ENCODE measurements around the gene JADE2. TPM values are rescaled to one million over a fixed set of nuclear protein-coding genes. Genes with fewer than 3 reads are reported as not detected.
A peak's percentile ranks its signal among the peaks of the same experiment; 100 is the strongest.

Gene JADE2
- total RNA-seq, 4 donors from 2014 or later, result 51.7 to 116 (median 76.6) TPM

DNA sequence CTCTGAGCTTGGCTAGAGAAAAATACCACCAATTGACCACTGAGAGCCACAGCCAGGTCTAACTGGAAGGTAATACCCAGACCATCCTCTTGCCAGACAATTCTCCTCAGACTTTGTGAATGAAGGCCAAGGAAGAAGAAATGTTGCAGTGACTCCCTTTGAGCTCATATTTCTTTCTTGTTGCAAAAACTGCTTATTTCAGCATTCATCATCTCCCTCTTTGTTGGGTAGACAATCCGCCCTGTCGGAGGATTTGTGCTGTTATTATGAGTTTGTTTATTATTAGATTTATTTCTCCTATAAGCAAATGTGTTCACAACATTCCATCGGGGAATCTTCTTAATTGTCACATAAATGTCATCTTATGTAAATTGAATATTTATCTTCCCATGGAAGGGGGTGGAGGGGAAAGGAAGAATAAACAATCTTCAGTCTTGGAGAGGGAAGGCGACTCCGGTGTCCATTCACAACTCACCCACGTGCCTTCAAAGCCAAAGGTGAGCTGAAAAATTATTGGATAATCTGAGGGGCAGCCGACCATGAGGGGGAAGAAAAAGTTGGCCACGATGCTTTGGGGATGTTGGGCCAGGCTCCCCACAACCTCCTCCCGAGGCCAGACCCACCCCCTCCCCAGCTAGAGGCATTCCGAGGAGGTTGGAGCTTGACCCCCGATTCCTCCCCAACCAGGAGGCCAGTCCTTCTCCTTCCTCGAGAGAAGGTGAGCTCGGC, 1.8 kb upstream of the JADE2 start:
- peaks cover 12 to 18% of the 10 kb centered on the region in 2 donors for H3K4me1 ChIP-seq
- WGBS, 2 donors, result 27 to 28% methylated on average over 10 to 11 of the region's 13 CpGs
- H3K27me3 ChIP-seq, result no peaks in the 10 kb centered on the region
- peak overlapping the region; percentile 97 to 100 (median 98) for H3K27ac ChIP-seq
- H3K4me3 ChIP-seq (replicated peaks in 1 of 3), result peak overlapping the region in 1 of 3 donors; percentile 87
- no peaks in the 10 kb centered on the region for H3K9me3 ChIP-seq
- no peak for DNase-seq
- TF ChIP-seq, protein P1, sequence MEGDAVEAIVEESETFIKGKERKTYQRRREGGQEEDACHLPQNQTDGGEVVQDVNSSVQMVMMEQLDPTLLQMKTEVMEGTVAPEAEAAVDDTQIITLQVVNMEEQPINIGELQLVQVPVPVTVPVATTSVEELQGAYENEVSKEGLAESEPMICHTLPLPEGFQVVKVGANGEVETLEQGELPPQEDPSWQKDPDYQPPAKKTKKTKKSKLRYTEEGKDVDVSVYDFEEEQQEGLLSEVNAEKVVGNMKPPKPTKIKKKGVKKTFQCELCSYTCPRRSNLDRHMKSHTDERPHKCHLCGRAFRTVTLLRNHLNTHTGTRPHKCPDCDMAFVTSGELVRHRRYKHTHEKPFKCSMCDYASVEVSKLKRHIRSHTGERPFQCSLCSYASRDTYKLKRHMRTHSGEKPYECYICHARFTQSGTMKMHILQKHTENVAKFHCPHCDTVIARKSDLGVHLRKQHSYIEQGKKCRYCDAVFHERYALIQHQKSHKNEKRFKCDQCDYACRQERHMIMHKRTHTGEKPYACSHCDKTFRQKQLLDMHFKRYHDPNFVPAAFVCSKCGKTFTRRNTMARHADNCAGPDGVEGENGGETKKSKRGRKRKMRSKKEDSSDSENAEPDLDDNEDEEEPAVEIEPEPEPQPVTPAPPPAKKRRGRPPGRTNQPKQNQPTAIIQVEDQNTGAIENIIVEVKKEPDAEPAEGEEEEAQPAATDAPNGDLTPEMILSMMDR (IDR thresholded peaks at IDR 0.05), result no peak
- TF ChIP-seq POLR2A (IDR thresholded peaks at IDR 0.05), result no peak
- no peaks in the 10 kb centered on the region for H3K36me3 ChIP-seq
- intact Hi-C loops (cut with DNase I), result loop anchor here (2.0 to 10.0 kb wide), 3 partner anchors 59 to 155 kb away; partner anchors contain the start of gene CDKN2AIPNL

DNA sequence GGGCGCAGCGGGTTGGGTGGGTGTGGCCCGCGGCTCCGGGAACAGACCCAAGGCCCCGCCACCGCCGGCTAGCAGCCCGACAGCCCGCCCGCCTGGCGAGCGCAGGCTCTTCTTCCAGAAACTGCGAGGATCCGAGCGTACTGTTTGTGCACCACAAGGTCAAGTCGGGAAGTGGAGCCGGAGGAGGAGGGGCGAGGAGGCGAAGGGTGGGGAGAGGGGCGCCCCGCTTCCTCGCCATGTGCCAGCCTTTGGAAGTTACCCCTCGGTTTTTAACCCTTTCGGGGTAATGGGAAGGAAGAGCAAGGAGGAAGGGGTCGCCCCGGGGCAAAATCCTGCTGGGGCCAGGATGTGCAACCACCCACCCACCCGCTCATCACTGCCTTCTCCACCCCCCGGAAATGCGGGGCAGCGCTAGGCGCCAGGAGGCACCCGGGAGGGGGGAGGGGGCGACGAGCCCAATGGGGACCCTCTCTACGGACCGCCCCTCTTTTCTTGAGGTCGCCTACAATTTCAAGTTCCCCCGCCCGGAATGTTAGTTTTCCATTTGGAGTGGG, 1.1 kb upstream of the JADE2 start:
- TF ChIP-seq, protein P1 (IDR thresholded peaks at IDR 0.05), result peak in 1 of 6 experiments; percentile 15
- peak; percentile 59 to 93 for TF ChIP-seq POLR2A (IDR thresholded peaks at IDR 0.05)
- H3K27me3 ChIP-seq, result no peaks in the 10 kb centered on the region
- no peaks in the 10 kb centered on the region for H3K9me3 ChIP-seq
- H3K36me3 ChIP-seq, result no peaks in the 10 kb centered on the region
- H3K4me1 ChIP-seq, result peaks cover 18 to 23% of the 10 kb centered on the region in 2 donors
- H3K27ac ChIP-seq, result peak overlapping the region; percentile 97 to 100 (median 98)
- peak overlapping the region; percentile 29 to 87 (median 46) for H3K4me3 ChIP-seq (replicated peaks in 1 of 3)
- peak; percentile 89 to 92 for DNase-seq
- intact Hi-C loops (cut with DNase I), result loop anchor here (2.0 to 10.0 kb wide), 3 partner anchors 60 to 156 kb away; partner anchors contain the start of gene CDKN2AIPNL
- 0% methylated on average over 18 to 23 of the region's 40 CpGs for WGBS, 2 donors

DNA sequence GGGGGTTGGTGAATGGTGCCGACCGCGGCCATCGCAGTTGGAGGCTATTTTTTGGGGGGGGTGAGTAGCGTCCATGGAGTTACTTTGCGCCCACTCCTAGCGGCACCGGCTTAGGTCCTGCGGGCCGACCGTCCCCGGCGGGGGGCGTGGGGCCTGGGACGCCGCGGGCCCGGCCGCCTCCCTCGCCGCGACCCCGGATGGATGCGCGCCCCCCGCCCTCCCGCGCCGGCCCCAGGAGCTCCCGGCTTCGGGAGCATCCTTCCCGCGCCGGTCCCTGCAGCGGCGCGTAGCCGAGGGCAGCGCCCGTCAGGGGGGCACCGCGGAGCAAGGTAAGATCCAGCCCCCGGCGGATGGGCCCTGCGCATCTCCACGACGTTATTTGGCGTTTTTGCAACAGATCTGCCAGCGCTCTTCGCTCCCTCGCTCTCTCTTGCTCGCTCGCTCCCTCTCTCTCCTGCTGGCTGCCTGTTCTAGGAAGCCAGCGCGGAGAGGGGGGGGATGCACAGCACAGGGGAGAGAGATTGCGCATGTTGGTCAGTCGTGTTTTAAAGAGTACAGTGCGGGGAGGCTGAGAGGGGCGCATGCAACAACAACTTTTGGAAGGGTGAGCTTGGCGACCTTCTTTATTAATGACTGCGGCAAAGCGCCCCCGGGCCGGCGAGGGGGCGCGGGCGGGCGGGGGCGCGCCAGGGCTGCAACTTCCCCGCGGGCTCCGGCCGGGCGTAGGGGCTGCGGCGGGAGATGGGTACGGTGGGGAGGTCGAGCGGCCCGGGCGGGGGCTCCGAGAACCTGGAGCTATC, 413 bp downstream of the JADE2 start:
- peak; percentile 85 to 87 for DNase-seq
- no peaks in the 10 kb centered on the region for H3K9me3 ChIP-seq
- H3K36me3 ChIP-seq, result no peaks in the 10 kb centered on the region
- peak overlapping the region; percentile 97 to 100 (median 98) for H3K27ac ChIP-seq
- peaks cover 32 to 33% of the 10 kb centered on the region in 2 donors for H3K4me1 ChIP-seq
- intact Hi-C loops (cut with DNase I), result loop anchor here (2.0 to 10.0 kb wide), 4 partner anchors 51 to 157 kb away; partner anchors contain the start of gene CDKN2AIPNL
- H3K27me3 ChIP-seq, result no peaks in the 10 kb centered on the region
- 0 to 1% methylated on average over 9 to 36 of the region's 84 CpGs for WGBS, 2 donors
- H3K4me3 ChIP-seq (replicated peaks in 1 of 3), result peak overlapping the region; percentile 45 to 87 (median 46)
- TF ChIP-seq POLR2A (IDR thresholded peaks at IDR 0.05), result peak; percentile 21 to 80
- TF ChIP-seq, protein P1 (IDR thresholded peaks at IDR 0.05), result peak in 1 of 6 experiments; percentile 7

DNA sequence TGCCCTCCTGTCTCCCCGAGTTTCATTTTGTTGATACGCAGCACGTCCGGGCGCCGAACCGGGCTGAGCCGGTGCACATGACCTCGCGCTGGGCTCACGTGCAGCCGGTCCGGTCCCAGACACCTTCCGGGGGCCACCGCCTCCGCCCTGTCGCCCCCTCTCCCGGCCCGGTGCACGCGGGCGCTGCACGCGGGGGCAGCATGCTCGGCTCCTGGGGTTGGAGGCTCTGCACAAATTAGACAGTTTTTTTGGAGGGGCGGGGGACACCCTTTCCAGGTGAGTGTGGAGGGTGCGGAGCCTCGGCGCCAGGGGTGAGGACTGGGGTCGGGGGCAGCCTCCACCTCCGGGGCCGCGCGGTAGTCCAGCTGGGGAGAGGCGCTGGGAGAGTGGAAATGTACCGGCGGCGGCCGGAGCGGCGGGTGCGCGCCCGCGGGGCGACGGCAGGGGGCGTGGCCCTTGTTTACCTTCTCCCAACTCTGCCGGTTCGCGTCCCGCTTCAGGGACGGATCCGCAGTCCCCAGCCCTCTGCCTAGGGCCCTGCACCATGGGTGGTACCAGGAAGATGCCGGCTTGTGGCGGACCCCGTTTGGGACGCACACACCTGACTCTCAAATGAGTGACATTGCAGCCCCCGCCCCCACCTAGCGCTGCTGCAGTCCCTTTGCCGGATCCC, 1.1 kb downstream of the JADE2 start:
- no peaks in the 10 kb centered on the region for H3K27me3 ChIP-seq
- H3K36me3 ChIP-seq, result no peaks in the 10 kb centered on the region
- H3K9me3 ChIP-seq, result no peaks in the 10 kb centered on the region
- peak; percentile 79 to 81 for DNase-seq
- peak overlapping the region; percentile 97 to 100 (median 98) for H3K27ac ChIP-seq
- peaks cover 40 to 41% of the 10 kb centered on the region in 2 donors for H3K4me1 ChIP-seq
- peak in 1 of 2 donors; percentile 53 for TF ChIP-seq POLR2A (IDR thresholded peaks at IDR 0.05)
- TF ChIP-seq, protein P1 (IDR thresholded peaks at IDR 0.05), result peak in 5 of 6 experiments; percentile 8 to 44 (median 35)
- intact Hi-C loops (cut with DNase I), result loop anchor here (5.0 to 10.0 kb wide), 3 partner anchors 51 to 112 kb away; partner anchors contain the start of gene CDKN2AIPNL
- WGBS, 2 donors, result 0% methylated on average over 9 to 34 of the region's 61 CpGs
- H3K4me3 ChIP-seq (replicated peaks in 1 of 3), result peak overlapping the region; percentile 45 to 87 (median 46)
